ENCODE data around the gene NDUFB7.

DNA sequence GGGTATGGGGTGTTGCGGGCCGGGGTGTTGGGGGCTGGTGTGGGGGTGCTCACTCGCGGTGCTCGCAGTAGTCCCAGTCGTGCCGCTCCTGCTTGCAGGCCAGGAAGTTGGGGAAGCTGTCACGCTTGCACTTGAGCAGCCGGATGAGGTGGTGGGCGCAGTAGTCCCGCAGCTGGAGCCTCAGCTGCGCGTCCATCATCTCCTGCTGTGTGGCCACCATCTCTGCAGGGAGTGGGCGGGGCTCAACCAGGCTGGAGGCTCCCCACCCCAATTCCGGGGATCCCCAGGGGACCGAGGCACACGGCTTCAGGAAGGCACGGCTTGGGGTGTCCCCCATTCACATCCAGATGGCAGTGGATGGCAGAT, 5.2 kb downstream of the NDUFB7 start:
- TF ChIP-seq, protein P1, sequence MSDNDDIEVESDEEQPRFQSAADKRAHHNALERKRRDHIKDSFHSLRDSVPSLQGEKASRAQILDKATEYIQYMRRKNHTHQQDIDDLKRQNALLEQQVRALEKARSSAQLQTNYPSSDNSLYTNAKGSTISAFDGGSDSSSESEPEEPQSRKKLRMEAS (IDR thresholded peaks at IDR 0.05; ENCODE audit: low read depth, low read length) = no peak
- TF ChIP-seq, protein P2, sequence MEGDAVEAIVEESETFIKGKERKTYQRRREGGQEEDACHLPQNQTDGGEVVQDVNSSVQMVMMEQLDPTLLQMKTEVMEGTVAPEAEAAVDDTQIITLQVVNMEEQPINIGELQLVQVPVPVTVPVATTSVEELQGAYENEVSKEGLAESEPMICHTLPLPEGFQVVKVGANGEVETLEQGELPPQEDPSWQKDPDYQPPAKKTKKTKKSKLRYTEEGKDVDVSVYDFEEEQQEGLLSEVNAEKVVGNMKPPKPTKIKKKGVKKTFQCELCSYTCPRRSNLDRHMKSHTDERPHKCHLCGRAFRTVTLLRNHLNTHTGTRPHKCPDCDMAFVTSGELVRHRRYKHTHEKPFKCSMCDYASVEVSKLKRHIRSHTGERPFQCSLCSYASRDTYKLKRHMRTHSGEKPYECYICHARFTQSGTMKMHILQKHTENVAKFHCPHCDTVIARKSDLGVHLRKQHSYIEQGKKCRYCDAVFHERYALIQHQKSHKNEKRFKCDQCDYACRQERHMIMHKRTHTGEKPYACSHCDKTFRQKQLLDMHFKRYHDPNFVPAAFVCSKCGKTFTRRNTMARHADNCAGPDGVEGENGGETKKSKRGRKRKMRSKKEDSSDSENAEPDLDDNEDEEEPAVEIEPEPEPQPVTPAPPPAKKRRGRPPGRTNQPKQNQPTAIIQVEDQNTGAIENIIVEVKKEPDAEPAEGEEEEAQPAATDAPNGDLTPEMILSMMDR (IDR thresholded peaks at IDR 0.05; ENCODE audit: low read depth, low read length) = no peak
- TF ChIP-seq POLR2A (IDR thresholded peaks at IDR 0.05; ENCODE audit: extremely low read depth, insufficient read length) = no peak
